ENCODE measurements around the gene ATP7A.

DNA sequence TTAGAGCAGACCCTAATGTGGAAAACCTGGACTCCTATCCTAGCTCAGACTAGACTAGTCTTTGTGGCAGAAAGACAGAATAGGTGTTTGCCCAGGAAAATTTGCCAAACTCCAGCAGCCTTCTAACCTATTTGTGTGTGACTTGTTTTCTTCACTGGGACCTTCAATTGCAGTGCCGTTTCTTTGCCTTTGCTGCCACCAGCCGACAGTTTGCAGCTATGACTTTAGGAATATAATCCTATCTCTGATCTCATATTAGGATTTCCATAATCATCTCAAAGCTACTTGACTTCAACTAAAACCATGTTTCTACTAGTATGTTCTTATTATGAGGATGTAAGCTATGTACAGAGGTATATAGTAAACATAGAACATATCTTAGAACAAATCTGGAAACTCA is 119.2 kb downstream of the ATP7A start:
- TF ChIP-seq, protein P1, sequence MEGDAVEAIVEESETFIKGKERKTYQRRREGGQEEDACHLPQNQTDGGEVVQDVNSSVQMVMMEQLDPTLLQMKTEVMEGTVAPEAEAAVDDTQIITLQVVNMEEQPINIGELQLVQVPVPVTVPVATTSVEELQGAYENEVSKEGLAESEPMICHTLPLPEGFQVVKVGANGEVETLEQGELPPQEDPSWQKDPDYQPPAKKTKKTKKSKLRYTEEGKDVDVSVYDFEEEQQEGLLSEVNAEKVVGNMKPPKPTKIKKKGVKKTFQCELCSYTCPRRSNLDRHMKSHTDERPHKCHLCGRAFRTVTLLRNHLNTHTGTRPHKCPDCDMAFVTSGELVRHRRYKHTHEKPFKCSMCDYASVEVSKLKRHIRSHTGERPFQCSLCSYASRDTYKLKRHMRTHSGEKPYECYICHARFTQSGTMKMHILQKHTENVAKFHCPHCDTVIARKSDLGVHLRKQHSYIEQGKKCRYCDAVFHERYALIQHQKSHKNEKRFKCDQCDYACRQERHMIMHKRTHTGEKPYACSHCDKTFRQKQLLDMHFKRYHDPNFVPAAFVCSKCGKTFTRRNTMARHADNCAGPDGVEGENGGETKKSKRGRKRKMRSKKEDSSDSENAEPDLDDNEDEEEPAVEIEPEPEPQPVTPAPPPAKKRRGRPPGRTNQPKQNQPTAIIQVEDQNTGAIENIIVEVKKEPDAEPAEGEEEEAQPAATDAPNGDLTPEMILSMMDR (IDR thresholded peaks at IDR 0.05), result peak; percentile 40 to 48 (median 46)
- no peak for TF ChIP-seq POLR2A (IDR thresholded peaks at IDR 0.05)
